Panc1 (cell line): ENCODE results near the gene NR1H2.

Experiments
- CTCF ChIP-seq: fragments of 450-650 bp; IDR thresholded peaks from 2 replicates; pipeline ENCODE4 v1.5.1; 2017; ENCODE audit warnings: mild to moderate bottlenecking
- POLR2AphosphoS5 ChIP-seq: IDR thresholded peaks from 2 replicates; pipeline ENCODE4 v1.6.1; 2012; ENCODE audit warnings: mild to moderate bottlenecking, low read depth, low read length, moderate library complexity

GRCh38 chr19:50380751-50381151 is 4.5 kb downstream of the NR1H2 start:
- TF ChIP-seq CTCF (no peak), POLR2AphosphoS5 (no peak)
